IPS-15b (cell line): ENCODE results near the gene LRRC10B.

Experiments
- H3K27me3 ChIP-seq: one replicate; pipeline ENCODE4 v1.6.1; 2013; ENCODE audit warnings: low read length; ENCODE audit not compliant: control insufficient read depth, insufficient read depth
- H3K36me3 ChIP-seq: one replicate; pipeline ENCODE4 v1.6.1; 2013; ENCODE audit warnings: low read length; ENCODE audit not compliant: control insufficient read depth, insufficient read depth
- H3K4me1 ChIP-seq: one replicate; pipeline ENCODE4 v1.6.1; 2013; ENCODE audit warnings: mild to moderate bottlenecking, low read length; ENCODE audit not compliant: control insufficient read depth, insufficient read depth
- H3K4me3 ChIP-seq: one replicate; pipeline ENCODE4 v1.5.1; 2013; ENCODE audit warnings: low read depth, low read length
- H3K9ac ChIP-seq: one replicate; pipeline ENCODE4 v1.6.1; 2013; ENCODE audit warnings: low read depth, mild to moderate bottlenecking, low read length
- H3K9me3 ChIP-seq: one replicate; pipeline ENCODE4 v1.6.1; 2013; ENCODE audit warnings: mild to moderate bottlenecking, low read length; ENCODE audit not compliant: control insufficient read depth, insufficient read depth

Gene LRRC10B

DNA sequence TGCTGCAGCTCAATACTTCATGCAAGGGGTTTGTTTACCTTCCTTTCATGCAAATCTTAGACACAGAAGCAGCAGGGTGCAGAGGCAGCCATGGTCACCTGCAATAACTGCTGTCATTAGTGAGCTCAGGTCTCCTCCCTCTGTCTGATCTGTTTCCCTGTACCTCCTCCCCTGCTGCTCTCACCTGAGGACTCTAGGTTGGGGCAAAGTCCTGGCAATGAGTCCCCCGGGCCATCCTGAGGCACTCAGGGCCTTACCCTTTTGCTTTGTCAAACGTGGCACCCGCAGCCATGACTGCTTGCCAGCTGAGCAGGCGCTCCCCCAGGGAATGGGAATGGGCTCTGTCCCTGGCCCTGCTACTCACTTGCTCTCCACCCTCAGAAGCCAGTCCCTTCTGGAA, 3.9 kb downstream of the LRRC10B start:
- H3K36me3 ChIP-seq, result no peaks in the 10 kb centered on the region
- no peak overlapping the region for H3K4me3 ChIP-seq
- H3K9me3 ChIP-seq, result no peaks in the 10 kb centered on the region
- peaks cover 30% of the 10 kb centered on the region for H3K27me3 ChIP-seq
- H3K9ac ChIP-seq, result no peak overlapping the region
- peaks cover 9% of the 10 kb centered on the region for H3K4me1 ChIP-seq

DNA sequence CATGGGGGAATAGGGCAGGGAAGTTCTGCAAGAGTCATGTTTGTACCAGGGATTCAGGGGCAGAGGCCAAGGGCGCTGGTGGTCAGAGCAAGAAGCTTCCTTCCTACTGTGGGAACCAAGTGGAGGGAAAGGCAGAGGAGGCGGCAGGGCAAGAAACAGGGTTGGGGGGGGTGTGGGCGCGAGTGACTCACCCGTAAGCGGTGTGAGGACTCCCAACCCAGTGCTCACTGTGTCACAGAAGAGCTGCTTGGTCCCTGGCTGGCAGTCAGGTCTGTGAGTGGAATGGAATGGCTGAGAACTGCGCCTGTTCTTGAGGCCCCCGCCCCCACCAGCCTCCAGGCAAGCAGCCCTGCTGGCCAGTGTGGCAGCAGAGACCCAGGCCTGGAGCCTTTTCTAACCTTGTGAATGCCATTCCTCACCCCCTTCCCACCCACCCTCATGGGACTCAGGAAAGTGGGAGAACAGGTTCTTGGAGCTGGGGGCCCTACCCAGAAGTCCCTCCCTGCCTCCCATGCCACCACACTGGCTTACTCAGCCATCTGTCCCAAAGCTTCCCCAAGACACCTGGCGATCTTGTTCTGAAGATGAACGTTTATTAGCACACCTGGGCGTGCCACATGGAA, 4.7 kb downstream of the LRRC10B start:
- no peaks in the 10 kb centered on the region for H3K9me3 ChIP-seq
- peaks cover 23% of the 10 kb centered on the region for H3K27me3 ChIP-seq
- no peak overlapping the region for H3K4me3 ChIP-seq
- H3K4me1 ChIP-seq, result peaks cover 3% of the 10 kb centered on the region
- H3K9ac ChIP-seq, result no peak overlapping the region
- H3K36me3 ChIP-seq, result no peaks in the 10 kb centered on the region

- peaks cover 21% of the 10 kb centered on the region for H3K27me3 ChIP-seq
- H3K4me1 ChIP-seq, result peaks cover 3% of the 10 kb centered on the region
These were observed 5.7 kb downstream of the LRRC10B start for GRCh38 chr11:61514050-61514917.

DNA sequence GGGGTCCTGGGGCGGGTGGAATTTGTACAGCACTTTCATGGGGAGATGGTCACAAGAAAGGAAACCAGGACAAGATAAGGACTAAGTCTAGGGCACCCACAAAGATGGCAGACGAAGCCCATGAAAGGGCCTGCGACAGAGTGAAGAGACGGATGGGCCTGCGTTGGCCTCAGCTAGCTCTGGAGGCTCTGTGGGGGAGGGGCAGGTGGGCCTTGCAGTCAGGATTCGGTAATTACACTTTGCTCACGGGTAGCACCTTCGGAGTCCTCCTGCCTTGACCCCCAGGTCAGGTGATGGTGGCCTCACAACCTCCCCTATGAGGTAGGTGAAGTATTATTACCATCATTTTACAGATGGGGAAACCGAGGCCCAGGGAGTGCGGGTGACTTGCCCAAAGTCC, 7.1 kb downstream of the LRRC10B start:
- H3K36me3 ChIP-seq, result no peaks in the 10 kb centered on the region
- H3K4me1 ChIP-seq, result peaks cover 2% of the 10 kb centered on the region
- H3K9ac ChIP-seq, result no peak overlapping the region
- peaks cover 9% of the 10 kb centered on the region for H3K27me3 ChIP-seq
- no peak overlapping the region for H3K4me3 ChIP-seq
- no peaks in the 10 kb centered on the region for H3K9me3 ChIP-seq

More at GRCh38 chr11:61514050-61514917, 5.7 kb downstream of the LRRC10B start:
- H3K9ac ChIP-seq, result no peak overlapping the region
- H3K9me3 ChIP-seq, result no peaks in the 10 kb centered on the region
- H3K36me3 ChIP-seq, result no peaks in the 10 kb centered on the region
- H3K4me3 ChIP-seq, result no peak overlapping the region

GRCh38 chr11:61516191-61516590, 7.6 kb downstream of the LRRC10B start:
- H3K9ac ChIP-seq, result no peak overlapping the region
- peak overlapping the region; percentile 35 for H3K4me3 ChIP-seq

DNA sequence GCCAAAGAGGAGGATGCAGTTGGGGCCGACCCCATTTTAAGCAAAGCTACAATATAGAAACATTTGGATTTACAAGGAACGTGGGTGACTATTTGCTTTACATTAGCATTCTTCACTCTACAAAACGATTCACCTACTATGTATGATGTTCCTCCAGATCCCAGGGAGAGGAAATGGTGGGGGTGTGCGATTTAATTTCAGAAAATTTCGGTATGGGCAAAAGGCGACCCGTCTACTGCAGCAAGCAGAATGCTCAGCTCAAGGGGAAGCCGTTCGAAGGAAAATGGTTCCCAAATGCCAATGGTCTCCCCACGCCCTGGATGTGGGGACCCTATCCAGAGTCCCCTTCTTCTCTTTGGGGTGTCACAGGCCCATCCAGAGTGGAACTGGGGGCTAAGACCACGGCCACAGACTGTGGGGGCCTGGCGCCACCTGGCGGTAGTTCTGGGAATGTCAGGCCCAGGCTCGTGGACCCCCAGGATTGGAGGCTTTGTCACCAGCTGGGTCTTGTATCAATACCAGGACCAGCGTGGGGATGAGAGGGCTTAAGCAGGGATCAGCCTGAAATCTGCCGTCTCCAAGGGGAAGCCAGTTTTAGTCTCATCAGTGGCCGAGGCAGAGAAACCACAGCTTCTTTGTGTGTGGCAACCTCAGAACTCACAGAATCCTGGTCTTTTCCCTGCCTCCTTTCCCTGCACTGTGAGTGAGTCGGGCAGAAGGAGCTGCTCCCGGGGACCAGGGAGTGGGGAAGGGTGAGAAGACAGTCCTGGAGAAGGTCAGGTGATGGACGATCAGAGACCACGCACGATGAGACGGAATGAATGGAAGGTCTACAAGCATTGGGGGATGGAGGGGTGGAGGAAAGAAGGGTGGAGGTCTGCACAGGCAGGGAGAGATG, 8.4 kb downstream of the LRRC10B start:
- H3K4me3 ChIP-seq, result peak overlapping the region; percentile 35
- no peaks in the 10 kb centered on the region for H3K27me3 ChIP-seq
- no peak overlapping the region for H3K9ac ChIP-seq
- H3K36me3 ChIP-seq, result no peaks in the 10 kb centered on the region
- H3K9me3 ChIP-seq, result no peaks in the 10 kb centered on the region
- H3K4me1 ChIP-seq, result peaks cover 2% of the 10 kb centered on the region

More at GRCh38 chr11:61516191-61516590, 7.6 kb downstream of the LRRC10B start:
- no peaks in the 10 kb centered on the region for H3K36me3 ChIP-seq
- peaks cover 4% of the 10 kb centered on the region for H3K27me3 ChIP-seq
- H3K4me1 ChIP-seq, result peaks cover 2% of the 10 kb centered on the region
- no peaks in the 10 kb centered on the region for H3K9me3 ChIP-seq

- H3K4me3 ChIP-seq, result no peak overlapping the region
- peaks cover 2% of the 10 kb centered on the region for H3K4me1 ChIP-seq
- H3K27me3 ChIP-seq, result no peaks in the 10 kb centered on the region
- H3K36me3 ChIP-seq, result no peaks in the 10 kb centered on the region
- H3K9ac ChIP-seq, result no peak overlapping the region
- H3K9me3 ChIP-seq, result no peaks in the 10 kb centered on the region
These were observed 9.7 kb downstream of the LRRC10B start for GRCh38 chr11:61518032-61518795.

- no peaks in the 10 kb centered on the region for H3K9me3 ChIP-seq
- no peaks in the 10 kb centered on the region for H3K27me3 ChIP-seq
- no peaks in the 10 kb centered on the region for H3K36me3 ChIP-seq
- H3K4me3 ChIP-seq, result no peak overlapping the region
- H3K9ac ChIP-seq, result no peak overlapping the region
- H3K4me1 ChIP-seq, result no peaks in the 10 kb centered on the region
These were observed 14.3 kb downstream of the LRRC10B start for GRCh38 chr11:61522881-61523280.

- no peaks in the 10 kb centered on the region for H3K27me3 ChIP-seq
- no peaks in the 10 kb centered on the region for H3K4me1 ChIP-seq
- no peaks in the 10 kb centered on the region for H3K36me3 ChIP-seq
- no peaks in the 10 kb centered on the region for H3K9me3 ChIP-seq
- H3K9ac ChIP-seq, result no peak overlapping the region
- no peak overlapping the region for H3K4me3 ChIP-seq
These were observed 15.9 kb downstream of the LRRC10B start for GRCh38 chr11:61524446-61524845.

DNA sequence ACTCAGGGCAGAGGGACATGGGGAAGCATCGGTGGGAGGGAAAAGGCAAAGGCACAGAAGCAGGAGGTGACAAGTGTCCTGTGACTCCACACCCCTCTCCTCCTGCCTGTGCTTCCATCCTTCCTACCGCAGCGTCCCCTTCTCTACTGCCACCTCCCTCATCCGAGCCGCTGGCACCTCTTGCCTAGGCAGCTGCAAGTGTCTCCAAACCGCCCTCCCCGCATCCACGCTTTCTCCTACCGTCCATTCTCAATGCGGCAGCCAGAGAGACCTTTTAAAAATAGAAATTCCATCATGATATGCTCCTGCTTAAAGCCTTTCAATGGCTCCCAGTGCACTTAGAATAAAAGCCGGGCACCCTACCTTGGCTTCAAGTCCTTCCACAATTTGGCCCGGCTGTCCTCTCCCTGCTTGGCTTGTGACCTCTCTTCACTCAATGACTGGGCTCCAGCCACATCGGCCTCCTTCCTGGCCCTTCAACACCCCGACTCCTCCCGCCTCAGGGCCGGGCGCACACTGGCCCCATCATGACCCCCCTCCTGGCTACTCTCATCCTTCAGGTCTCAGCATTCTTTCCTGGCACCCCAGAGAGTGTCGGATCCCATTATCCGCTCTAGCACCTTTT, 16.5 kb downstream of the LRRC10B start:
- Histone ChIP-seq H3K4me1 (no peaks in the 10 kb centered on the region), H3K9ac (no peak overlapping the region), H3K4me3 (no peak overlapping the region), H3K36me3 (no peaks in the 10 kb centered on the region), H3K9me3 (no peaks in the 10 kb centered on the region), H3K27me3 (no peaks in the 10 kb centered on the region)
